GM04504 (cell line): ENCODE results near the gene CDC25C.
"Not testable (repeated sequence)": the region's sequence is repeated elsewhere in the genome, so short reads cannot be mapped to it uniquely, and the experiment has no call there.

Experiments used
- DNase-seq: peaks from one replicate; pipeline ENCODE4 v3.0.0-alpha.2; 2012; ENCODE audit warnings: low read depth

The CDC25C gene

DNA sequence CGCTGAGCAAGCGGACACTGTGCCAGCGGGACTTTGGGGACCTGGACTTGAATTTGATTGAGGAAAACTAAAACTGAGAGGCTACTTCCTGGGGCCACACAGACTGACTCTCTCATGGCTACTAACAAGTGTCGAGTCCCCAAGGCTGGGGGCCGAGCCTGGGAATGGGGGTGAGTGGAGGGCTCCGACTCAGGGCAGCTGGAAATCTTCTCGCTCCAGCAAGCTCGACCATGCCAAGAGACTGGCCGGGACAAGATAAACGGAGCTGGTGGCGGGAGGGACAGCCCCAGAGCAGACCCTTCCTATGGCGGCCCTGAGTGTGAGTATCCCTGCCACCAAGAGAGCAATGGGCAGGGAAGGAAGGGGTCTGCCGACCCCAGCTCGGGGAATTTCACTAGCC lies 15.3 kb upstream of the CDC25C start:
- DNase-seq = no peak

DNA sequence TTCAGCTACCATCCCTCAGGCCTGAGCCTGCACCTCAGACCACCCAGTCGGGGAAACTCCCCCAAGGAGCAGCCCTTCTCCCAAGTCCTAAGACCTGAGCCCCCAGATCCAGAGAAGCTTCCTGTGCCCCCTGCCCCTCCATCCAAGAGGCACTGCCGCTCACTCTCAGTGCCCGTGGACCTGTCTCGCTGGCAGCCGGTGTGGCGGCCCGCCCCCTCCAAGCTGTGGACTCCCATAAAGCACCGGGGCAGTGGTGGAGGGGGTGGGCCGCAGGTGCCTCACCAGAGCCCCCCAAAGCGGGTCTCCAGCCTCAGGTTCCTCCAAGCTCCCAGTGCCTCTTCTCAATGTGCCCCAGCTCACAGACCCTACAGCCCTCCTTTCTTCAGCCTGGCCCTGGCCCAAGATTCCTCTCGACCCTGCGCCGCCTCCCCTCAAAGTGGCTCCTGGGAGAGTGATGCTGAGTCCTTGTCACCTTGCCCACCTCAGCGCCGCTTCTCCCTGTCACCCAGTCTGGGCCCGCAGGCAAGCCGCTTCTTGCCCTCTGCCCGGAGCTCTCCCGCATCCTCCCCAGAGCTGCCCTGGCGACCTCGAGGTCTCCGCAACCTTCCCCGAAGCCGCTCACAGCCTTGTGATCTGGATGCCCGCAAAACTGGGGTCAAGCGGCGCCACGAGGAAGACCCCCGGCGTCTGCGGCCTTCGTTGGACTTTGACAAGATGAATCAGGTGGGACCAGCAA lies 13.5 kb upstream of the CDC25C start:
- DNase-seq = no peak

DNA sequence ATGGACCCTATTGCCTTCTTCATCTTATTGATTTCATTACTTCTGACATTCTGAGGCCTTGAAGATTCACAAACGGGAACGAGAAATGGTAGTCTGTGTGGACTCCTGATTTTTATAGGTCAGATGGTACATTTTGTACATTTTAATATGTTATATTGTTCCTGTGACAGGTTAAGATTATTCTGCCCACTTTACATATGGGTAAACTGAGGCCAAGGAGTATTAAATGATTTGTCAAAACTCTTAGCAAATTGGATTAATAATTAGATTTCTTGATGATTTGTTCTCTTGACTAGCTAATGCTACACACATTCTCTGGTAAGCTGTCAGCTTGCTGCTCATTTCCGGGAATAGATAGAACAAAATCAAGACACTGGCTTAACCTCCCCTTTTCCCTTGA lies 8.4 kb upstream of the CDC25C start:
- no peak for DNase-seq

DNA sequence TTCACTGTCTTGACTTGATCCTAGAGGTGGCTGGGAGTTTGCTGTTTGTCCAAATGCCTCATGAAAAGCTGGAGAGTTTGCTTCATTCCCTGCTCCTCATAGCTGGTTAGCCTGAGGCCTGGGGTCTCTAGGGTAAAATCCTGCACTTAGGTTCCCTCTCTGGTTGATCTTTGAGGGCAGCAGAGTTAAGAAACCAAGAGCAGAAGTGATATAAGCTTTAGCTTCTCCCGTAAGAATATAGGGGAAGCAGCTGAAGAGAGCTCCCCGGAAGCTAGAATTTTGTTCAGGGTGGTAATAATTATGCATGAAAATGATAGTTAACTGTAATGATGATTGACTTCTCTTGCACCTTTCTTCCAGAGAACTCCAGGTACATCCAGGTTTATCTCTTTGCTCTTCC lies 7.9 kb upstream of the CDC25C start:
- no peak for DNase-seq

DNA sequence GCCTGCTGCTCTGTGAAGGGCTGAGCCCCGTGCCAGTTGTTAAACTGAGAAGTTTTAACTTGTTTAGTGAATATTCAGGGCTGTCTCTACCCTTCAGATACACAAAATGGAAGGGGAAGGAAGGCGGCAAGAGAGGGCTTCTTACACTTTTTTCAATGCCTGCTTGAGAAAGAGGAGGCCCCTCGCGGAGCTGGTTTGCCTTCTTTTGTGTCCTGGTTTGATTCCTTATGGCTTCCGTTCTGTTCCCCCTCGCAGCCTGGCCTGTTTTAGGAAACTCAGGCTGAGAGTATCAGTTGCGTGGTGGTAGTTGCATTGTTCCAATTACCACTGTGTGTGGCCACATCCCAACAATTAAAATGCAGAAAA lies 7.5 kb upstream of the CDC25C start:
- no peak for DNase-seq

DNA sequence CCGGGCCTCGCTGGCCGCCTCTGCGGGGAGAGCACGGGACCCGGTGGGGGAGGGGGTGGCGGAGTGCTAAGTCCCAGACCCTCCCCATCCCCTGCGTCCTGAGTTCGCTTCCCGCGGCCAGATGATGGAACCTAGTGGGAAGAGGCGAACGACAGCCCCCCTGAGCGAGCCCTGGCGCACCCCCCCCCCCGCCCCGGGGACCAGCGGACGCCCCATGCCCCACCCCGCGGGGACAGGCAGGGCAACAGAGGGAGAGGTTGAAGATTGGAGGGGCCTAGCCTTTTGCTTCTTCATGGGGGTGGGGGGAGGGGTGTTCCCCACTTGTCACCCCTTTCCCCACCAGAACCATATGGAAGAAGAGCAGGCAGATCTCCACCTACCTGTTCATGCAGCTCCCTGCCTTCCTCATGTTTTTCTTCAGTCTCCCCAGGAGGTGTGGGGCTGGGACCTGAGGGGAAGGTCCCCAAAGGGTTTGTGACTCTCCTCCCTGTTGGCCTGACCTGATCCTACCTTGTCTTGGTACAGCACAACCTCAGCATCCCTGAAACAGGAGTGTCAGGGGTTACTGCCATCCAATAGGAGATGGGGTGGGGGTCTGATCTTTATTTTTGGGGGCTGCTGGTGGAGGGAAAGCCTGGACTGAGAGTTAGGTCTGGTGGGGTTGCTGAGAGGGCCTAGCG lies 6.9 kb upstream of the CDC25C start:
- DNase-seq = no peak

DNA sequence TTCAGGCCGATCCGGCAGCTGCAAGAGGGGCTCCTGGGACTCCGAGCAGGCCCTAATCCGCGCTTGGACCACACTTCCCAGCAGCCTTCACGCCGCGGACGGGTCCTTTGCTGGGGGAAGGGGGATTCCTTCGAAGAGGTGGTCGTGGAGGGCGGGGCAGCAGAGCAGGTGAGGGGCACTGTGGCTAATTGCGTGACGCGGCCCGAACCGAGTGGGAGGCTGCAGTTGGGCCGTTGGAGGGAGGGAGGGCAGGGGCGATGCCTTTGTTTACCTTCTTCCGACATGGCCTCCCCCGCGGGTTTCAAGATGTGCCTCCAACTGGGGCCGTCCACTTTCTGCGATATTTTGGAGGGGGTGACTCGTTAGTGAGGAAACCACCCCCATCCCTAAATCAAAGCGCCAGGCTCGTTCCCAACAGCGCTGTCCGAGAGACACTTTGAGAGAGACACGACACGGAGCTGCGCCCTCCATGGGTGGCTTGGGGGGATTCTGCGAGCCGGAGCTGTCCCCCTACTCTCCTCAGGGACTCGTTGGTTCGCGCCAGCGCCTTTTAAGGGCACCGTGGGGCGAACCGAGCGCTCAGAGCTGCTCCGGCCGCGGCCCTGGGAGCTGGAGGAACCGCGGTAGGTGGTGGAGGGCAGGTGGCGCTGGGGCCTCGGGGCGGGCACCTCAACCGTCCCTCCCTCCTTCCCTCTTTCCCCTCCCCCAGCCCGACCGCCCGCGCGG lies 6.2 kb upstream of the CDC25C start, which contains the start of gene FAM53C:
TSS of gene FAM53C (plus strand) at position 582 of the 726 bp plus-strand sequence. CDS start 3,070 bp downstream, outside the sequence.
- peak; percentile 85 for DNase-seq

DNA sequence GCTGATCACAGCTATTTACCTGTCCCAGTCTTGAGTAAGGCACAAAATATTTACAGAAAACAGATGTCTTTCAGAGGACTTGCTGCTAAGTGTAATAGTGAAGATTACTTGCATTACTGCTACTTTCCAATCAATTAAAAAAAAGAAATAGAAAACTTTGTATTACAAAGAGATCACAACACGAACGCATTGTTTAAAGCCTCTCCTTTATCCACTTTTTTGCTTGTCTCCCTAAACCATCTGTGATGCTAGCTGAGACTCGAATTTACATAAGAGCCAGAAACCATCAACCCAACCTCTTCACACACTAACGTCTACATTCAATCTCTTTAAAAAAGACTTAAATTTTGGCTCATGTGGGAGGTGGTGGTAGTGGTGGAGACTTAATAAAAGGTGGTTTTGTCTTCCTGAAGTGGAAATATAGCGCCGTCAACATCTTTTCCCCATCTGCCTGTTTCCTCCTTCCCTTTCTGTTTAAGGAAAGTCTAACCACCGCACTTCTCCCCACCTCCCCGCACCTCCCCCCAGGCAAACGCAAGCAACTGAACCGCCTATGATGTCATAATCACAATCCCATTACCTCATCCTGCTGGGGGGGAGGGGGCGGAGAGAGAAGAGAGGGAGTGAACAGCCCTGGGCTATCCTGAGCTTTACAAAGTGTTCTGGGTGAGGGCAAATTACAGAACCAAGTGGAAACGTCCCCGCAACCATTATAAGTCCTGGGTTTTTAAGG lies 5.5 kb upstream of the CDC25C start:
- DNase-seq = peak; percentile 43

DNA sequence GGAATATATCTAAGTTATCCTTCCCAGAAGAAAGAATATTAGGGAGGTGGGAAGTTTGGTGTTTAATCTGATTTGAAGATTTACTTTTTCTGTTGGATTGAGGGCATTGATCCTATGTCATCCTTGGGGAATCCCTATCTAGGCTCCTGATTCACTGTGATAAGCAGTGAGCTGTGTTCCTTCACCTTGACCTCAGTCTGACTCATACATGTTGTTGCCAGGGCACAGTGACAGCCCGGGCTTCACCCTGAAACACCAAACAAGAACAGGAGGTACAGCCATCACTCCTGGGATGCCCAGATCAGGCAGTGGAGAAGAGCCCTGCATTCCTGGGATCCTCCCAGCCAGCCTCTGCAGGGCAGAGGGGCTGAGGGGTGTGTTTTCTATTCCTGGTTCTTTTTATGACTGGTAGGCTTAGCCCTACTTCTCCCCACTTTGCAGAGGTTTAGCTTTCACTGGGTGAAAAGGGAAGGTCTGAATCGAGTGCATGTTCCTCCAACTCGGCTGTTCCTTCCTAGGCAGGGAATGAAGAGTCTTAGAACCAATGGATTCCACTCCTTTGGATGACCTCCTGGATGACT lies 3.4 kb upstream of the CDC25C start:
- no peak for DNase-seq

DNA sequence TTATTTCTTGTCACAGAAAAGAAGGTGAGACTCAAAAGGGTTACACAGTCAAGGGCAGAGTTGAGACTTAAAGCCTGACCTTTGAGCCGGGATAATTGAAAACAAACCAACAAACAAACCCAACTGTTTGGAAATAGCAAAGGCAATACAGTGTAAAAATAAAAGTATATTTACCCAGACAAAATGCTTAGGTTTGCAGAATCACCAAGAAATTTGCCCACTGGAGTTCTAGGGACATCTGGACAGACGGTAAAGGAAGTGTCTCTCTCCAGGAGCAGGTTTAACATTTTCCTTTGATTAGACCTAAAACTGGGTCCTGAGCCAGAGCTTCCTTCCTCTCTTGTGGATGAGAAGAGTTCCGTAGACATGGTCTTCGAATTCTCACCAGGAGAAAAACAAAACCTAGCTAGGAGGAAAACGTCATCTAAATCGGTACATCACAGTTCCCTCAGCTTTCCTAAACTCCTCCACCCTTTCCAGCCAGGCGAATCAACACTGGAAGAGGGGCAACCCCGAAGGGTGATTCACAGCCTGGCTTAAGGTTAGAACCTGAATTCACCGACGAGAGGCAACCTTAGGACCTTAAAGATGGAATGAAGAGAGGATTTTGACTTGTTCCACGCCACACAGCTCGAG lies 673 bp downstream of the CDC25C start:
- DNase-seq = no peak

DNA sequence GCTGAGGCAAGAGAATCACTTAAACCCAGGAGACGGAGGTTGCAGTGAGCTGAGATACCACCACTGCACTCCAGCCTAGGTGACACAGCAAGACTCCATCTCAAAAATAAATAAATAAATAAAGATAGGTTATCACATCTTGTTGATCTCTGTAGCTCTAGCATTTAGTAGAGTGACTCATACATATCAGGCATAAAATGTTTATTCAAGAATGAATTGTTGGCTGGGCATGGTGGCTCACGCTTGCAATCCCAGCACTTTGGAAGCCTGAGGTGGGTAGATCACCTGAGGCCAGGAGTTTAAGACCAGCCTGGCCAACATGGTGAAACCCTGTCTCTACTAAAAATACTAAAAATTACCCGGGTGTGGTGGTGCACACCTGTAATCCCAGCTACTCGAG lies 13.4 kb downstream of the CDC25C start:
- not testable (repeated sequence) for DNase-seq

DNA sequence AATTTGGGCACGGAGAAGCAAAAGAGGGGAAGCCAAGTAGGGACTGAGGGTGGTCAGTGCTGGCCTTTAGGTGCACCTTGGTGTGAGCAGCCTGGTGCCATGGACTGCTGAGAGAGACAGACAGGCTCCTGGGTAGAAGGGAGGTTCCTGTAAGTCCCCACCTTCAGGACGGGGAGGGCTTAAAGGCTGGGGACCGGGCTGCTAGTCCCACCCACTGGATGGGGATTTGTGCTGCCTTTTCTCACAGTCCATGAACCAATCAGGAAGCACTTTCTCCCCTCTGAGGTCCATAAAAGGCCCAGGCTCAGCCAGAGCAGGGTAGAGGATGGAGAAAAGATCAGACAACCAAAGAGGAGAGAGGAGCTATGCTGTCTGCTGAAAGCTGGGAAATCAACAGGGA lies 15.2 kb downstream of the CDC25C start:
- no peak for DNase-seq

DNA sequence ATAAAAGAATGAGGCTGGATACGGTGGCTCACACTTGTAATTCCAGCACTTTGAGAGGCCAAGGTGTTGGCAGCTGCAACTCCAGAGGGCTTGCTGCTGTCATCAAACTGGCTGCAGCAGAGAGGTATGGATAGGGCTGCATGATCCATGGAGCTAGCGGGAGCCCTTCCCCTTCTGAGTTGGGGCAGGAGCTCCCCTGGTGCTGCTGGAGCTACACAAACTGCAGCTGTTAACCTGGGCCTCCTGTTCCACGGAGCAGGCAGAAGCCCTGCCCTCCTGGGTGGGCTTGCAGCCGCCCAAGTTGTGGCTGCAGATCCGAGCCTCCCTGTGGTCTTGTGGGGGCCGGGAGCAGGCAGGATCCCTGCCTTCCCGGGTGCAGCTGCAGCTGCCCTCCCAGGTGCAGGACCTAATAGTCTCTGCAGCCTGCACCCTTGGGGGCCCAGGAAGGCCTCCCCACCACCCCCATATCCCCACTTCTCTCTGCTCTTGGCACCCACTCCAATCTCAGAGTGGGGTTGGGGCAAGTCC lies 15.8 kb downstream of the CDC25C start:
- DNase-seq = no peak

DNA sequence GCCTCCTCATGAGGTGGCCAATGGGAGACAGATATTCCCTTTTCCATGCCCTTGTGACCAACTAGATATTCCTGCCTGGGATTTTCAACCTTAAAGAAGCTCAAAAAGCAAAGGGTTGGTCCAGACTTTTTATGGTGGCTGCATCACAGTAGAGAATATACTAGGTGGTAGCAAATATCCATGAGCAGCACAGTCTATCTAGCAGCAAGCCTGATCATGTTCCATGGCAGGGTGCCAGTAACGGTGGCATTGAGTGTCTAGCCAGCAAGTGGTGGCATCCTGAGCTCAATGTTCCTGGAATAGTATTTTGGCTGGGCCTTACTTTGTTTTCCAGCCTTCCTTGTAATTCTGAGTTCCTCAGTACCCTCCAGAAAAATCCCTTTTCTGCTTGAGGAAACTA lies 25.8 kb downstream of the CDC25C start:
- no peak for DNase-seq

DNA sequence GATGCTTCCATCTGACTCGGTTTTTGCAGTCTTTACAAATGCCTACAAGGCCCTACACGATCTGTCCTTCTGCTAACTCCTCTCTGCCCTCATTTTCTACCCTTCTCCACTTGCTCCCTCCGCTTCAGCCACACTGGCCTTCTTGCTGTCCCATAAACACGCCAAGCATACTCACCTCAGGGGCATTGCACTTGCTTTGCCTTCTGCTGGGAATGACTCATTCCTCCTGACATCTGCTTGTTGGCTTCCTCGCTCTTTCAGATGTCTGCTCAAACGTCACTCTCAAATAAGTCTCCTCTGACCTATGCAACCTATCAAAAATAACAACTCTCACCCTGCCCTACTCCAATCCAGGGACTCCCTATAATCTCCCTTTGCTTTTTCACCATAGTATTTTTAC lies 28.2 kb downstream of the CDC25C start:
- DNase-seq = peak; percentile 15

DNA sequence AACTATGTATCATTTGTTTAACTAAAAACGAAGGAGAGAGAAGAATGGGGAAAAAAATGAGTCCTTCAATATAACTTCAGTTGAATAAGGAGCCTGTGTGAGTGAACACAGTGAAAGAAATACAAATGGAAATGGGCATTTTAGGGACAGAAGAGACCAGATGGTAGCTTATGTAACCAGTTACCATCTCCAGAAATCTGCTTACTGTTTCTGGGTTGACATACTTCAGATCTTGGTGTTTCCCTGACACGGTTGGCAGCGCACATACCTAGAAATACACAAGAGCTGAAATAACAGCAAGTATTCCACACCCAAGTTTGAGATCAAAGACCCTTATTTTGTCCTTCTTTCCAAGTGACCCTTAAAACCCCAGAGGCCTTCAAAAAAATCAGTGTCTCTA lies 42.3 kb downstream of the CDC25C start:
- DNase-seq = no peak

DNA sequence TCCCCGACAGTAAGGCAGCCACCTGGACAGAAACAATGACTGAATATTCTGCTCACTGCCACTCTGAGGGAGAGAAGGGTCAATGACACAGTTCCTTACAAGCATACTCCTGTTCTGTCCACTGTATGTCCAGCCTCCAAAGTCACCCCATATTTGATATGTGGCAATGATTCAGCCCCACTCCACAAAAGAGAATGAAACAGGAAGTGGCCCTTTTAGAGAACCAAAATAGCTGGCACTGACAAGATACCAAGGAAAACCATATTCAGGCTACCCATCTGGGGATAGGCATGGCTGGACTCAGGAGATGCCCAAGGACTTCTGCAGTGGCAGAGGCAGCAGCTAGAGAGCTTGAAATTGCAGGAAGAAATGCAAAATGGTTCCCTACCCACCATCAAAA lies 44.4 kb downstream of the CDC25C start:
- no peak for DNase-seq

DNA sequence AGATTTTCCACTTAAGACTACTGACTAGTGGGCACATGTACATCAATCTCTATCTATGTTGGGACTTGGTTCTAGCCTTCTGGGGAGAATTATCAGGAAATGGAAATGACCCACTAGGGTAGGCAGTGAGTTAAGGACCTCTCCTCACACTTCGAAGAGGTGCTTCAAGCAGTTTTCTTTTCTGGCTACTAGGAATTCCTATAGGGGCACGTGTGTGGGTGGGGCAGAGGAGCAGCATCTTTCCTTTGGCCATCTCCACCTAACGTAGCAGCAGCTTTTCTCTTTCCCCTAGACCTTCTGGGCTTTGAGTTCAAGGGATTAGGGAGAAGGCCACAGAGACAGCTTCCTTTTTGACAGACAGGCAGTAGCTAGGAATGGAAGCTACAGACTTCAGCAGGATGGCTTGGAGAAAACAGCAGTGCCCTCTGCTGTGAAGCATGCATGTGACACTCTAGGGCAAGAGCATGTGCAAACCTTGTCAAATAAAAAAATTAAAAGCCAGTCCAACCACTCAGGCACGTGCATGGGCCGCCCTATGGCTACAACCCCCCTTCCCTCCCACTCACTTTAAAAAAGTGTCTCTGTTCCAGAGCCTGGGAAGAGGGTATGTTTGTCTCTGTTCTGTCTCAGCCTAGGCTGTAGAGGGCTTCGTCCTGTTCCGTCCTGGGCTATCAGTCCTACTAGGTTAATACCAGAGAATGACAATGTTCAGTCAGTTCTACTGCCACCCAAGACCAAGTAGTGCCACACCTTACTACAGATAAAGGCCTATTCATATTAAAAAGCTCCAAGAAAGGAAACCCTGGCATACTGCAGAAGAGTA lies 48.5 kb downstream of the CDC25C start:
- peak; percentile 42 for DNase-seq

DNA sequence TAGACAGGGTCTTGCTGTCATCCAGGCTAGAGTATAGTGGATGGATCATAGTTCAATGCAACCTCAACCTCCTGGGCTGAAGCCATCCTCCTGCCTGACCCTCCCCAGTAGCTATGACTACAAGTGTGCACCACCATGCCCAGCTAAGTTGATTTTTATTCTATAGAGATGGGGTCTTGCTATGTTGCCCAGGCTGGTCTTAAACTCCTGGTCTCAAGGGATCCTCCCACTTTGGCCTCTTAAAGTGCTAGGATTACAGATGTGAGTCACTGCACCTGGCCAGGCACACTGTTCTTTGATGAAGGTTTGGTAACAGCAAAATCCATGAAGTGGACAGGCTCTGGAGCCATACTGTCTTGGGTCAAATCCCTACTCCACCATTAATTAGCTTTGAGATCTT lies 50.7 kb downstream of the CDC25C start:
- DNase-seq = no peak

DNA sequence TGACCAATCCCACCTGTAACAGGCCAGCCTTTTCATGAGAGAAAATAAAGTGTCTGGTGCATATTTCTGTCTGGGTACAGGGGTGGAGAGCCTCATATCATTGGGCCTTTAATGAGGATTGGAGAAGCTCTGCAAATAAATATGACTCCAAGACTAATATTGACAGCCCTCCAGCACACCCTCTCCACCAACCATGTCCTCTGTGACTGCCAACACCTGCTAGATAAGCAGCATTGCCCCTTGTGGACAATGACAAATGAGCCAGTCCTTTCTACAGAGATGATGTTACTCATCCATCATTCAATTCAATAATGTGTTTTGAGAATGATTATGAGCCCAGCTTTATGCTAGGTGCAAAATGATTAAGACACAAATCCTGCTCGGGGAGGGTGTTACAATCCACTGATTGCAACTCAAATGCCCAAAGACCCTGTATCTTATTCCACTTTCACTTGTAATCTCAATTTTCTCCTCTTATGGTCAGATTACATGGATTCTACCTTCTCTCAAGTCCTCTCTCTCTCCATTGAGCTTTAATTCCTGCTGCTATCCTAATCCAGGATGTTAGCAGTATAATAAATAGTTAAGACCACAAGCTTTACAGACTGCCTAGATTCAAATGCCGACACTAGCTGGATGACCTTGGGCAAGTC lies 55.1 kb downstream of the CDC25C start:
- DNase-seq = no peak
